Measurements from ENCODE around the gene SND1. TPM values are rescaled to one million over a fixed set of nuclear protein-coding genes. Genes with fewer than 3 reads are reported as not detected.

Gene SND1
- total and polyA plus RNA-seq, 2 of the 4 experiments (the other 2 are of a cell fraction): 154 to 294 TPM

DNA sequence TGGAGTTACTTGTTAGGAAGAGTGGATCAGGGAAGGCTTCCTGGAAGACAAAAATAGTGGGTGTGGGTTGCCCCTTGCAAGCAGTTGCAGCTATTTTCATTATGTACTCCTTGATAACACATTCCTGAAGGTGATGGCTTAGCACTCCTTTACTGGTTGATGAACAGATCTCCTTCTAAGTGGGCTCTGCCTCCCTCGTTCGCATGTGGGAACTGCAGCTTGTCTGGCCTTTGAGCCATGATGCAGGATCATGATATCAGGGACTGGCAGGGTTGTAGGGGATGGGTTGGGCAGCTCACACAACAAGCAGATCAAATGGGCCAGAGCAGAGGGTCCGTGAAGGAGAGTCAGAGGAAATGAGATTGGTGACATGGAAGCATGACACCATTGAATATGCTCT, 408.0 kb downstream of the SND1 start:
- Histone ChIP-seq H3K27ac (ENCODE audit: insufficient read depth, low read length) (no peak overlapping the region), H3K79me1 (ENCODE audit: low read depth in 1 of 2, low read length in 2 of 2) (peaks cover 18 to 75% of the 10 kb centered on the region in 2 experiments; a peak in 3 of 4 replicates), H2AK9ac (replicated peaks; ENCODE audit: low read depth, low read length, poor library complexity) (no peak overlapping the region), H3K9ac (ENCODE audit: low read depth, low read length) (no peak overlapping the region), H2BK20ac (ENCODE audit: low read depth, low read length) (no peak overlapping the region), H4K20me1 (ENCODE audit: insufficient read depth, low read length) (peaks cover 36% of the 10 kb centered on the region), H4K5ac (ENCODE audit: low read depth, low read length) (no peak overlapping the region), H4K8ac (ENCODE audit: low read depth in 2 of 2, low read length in 2 of 2) (no peak overlapping the region), H3K4me2 (ENCODE audit: low read depth, low read length) (no peak overlapping the region), H3K4me1 (ENCODE audit: control insufficient read depth, insufficient read depth, low read length) (peaks cover 23% of the 10 kb centered on the region), H2BK15ac (ENCODE audit: low read depth, low read length) (no peak overlapping the region), H2AFZ (replicated peaks; ENCODE audit: low read length, poor library complexity) (no peak overlapping the region), H4K91ac (ENCODE audit: insufficient read depth, low read depth, low read length) (no peak overlapping the region), H3K18ac (ENCODE audit: low read depth, low read length) (no peak overlapping the region), H3K36me3 (ENCODE audit: control insufficient read depth, insufficient read depth, low read length) (no peaks in the 10 kb centered on the region; the same call in 1 of the 2 replicates), H3K9me3 (ENCODE audit: control insufficient read depth, insufficient read depth, low read length) (no peaks in the 10 kb centered on the region), H3K4me3 (ENCODE audit: insufficient read depth, low read depth, low read length) (no peak overlapping the region), H3K4ac (ENCODE audit: low read depth, low read length) (no peak overlapping the region), H3K9me1 (ENCODE audit: insufficient read depth, low read length) (peaks cover 53% of the 10 kb centered on the region), H3K56ac (ENCODE audit: extremely low read depth, insufficient read depth, low read length) (no peak overlapping the region), H2AK5ac (ENCODE audit: low read depth, low read length) (no peak overlapping the region), H3K27me3 (ENCODE audit: control insufficient read depth, insufficient read depth, low read length) (no peaks in the 10 kb centered on the region), H2BK120ac (ENCODE audit: low read depth, low read length) (no peak overlapping the region), H3K23ac (ENCODE audit: low read depth, low read length) (no peak overlapping the region; the same call in 1 of the 2 replicates), H2BK5ac (ENCODE audit: low read depth, low read length, poor library complexity, severe bottlenecking) (no peak overlapping the region), H3K14ac (replicated peaks; ENCODE audit: low read depth, low read length) (no peak overlapping the region)
- in situ Hi-C loops (cut with MboI; ENCODE audit: low sequenced_read_pairs): loop anchor here (25.0 kb wide), 1 partner anchor 348 kb away; no protein-coding TSS in a partner anchor
- no TSS peak for BruUV-seq (replicated peaks)
- ATAC-seq (ENCODE audit: low read depth): no peak
- ChIA-PET CTCF (interaction anchor here (0.5 kb wide), 1 partner anchor 252 kb away, joined by 3 read pairs; no protein-coding TSS in a partner anchor), POLR2A (ENCODE audit: unreplicated experiment) (no interaction called here)
- TF ChIP-seq MAFK (IDR thresholded peaks at IDR 0.05; ENCODE audit: low read depth, low read length) (no peak), POLR2A (IDR thresholded peaks at IDR 0.05; ENCODE audit: low read depth, low read length) (no peak), MAZ (IDR thresholded peaks at IDR 0.05; ENCODE audit: borderline replicate concordance, low read depth, low read length) (no peak), CEBPB (IDR thresholded peaks at IDR 0.05; ENCODE audit: low read depth, low read length) (no peak), BHLHE40 (IDR thresholded peaks at IDR 0.05; ENCODE audit: low read depth, low read length) (no peak), NFE2L2 (IDR thresholded peaks at IDR 0.05; ENCODE audit: low read depth, low read length) (no peak), RAD21 (IDR thresholded peaks at IDR 0.05; ENCODE audit: low read length) (no peak), FOS (IDR thresholded peaks at IDR 0.05; ENCODE audit: low read depth, low read length) (no peak), SMC3 (IDR thresholded peaks at IDR 0.05; ENCODE audit: low read depth, low read length) (no peak), MXI1 (IDR thresholded peaks at IDR 0.05; ENCODE audit: borderline replicate concordance, low read depth, low read length) (no peak)
- TF ChIP-seq, protein P1, sequence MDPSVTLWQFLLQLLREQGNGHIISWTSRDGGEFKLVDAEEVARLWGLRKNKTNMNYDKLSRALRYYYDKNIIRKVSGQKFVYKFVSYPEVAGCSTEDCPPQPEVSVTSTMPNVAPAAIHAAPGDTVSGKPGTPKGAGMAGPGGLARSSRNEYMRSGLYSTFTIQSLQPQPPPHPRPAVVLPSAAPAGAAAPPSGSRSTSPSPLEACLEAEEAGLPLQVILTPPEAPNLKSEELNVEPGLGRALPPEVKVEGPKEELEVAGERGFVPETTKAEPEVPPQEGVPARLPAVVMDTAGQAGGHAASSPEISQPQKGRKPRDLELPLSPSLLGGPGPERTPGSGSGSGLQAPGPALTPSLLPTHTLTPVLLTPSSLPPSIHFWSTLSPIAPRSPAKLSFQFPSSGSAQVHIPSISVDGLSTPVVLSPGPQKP (IDR thresholded peaks at IDR 0.05; ENCODE audit: borderline replicate concordance, low read depth, low read length): no peak
- TF ChIP-seq, protein P2, sequence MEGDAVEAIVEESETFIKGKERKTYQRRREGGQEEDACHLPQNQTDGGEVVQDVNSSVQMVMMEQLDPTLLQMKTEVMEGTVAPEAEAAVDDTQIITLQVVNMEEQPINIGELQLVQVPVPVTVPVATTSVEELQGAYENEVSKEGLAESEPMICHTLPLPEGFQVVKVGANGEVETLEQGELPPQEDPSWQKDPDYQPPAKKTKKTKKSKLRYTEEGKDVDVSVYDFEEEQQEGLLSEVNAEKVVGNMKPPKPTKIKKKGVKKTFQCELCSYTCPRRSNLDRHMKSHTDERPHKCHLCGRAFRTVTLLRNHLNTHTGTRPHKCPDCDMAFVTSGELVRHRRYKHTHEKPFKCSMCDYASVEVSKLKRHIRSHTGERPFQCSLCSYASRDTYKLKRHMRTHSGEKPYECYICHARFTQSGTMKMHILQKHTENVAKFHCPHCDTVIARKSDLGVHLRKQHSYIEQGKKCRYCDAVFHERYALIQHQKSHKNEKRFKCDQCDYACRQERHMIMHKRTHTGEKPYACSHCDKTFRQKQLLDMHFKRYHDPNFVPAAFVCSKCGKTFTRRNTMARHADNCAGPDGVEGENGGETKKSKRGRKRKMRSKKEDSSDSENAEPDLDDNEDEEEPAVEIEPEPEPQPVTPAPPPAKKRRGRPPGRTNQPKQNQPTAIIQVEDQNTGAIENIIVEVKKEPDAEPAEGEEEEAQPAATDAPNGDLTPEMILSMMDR (conservative IDR thresholded peaks at IDR 0.05; ENCODE audit: low read depth, low read length): no peak
- dilution Hi-C loops (cut with HindIII; ENCODE audit: low sequenced_read_pairs, unreplicated experiment): no loop called here
- DNase-seq: no peak
- intact Hi-C loops (cut with micrococcal nuclease): no loop called here
- no CpG with 5 or more reads among the region's 3 CpGs for whole genome bisulfite sequencing, 2 experiments (ENCODE audit: extremely low coverage in 2 of 2, insufficient read length in 1 of 2)
